Astrocyte (in vitro differentiated cells and primary cell): ENCODE measurements around the gene GMEB2.

ENCODE experiments used
- EZH2 ChIP-seq: IDR thresholded peaks from 2 replicates; pipeline ENCODE4 v1.6.1; 2012; ENCODE audit warnings: mild to moderate bottlenecking, low read length, inconsistent platforms; ENCODE audit not compliant: insufficient read depth
- TF ChIP-seq, protein P1 (sequence below): IDR thresholded peaks from 2 replicates; pipeline ENCODE4 v1.5.1; 2011; ENCODE audit warnings: low read depth, mild to moderate bottlenecking, inconsistent platforms, low read length, moderate library complexity; ENCODE audit not compliant: insufficient read depth

DNA sequence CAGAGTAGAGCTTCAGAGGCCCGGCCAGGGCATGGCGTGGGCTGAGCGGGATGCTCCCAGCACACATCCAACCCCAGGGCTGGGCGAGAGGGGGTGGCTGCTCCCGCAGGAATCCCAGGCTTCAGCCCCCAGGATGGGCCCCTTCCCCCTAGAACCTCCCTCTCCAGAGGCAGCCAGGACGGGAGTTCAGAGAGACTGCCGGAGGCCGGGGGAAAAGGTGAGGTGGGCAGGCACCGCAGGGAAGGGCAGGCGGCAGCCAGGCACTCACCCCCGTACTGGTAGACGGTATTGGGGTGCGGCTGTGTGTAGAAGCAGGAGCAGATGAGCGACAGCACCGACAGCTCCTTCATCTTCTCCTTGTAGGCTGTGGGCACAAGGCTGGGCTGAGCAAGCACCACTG, 17.0 kb upstream of the GMEB2 start:
- TF ChIP-seq, protein P1, sequence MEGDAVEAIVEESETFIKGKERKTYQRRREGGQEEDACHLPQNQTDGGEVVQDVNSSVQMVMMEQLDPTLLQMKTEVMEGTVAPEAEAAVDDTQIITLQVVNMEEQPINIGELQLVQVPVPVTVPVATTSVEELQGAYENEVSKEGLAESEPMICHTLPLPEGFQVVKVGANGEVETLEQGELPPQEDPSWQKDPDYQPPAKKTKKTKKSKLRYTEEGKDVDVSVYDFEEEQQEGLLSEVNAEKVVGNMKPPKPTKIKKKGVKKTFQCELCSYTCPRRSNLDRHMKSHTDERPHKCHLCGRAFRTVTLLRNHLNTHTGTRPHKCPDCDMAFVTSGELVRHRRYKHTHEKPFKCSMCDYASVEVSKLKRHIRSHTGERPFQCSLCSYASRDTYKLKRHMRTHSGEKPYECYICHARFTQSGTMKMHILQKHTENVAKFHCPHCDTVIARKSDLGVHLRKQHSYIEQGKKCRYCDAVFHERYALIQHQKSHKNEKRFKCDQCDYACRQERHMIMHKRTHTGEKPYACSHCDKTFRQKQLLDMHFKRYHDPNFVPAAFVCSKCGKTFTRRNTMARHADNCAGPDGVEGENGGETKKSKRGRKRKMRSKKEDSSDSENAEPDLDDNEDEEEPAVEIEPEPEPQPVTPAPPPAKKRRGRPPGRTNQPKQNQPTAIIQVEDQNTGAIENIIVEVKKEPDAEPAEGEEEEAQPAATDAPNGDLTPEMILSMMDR = no peak
- TF ChIP-seq EZH2 = no peak
